ENCODE measurements around the gene GPC6. TPM values are rescaled to one million over a fixed set of nuclear protein-coding genes. Genes with fewer than 3 reads are reported as not detected.
"Not testable (repeated sequence)": the region's sequence is repeated elsewhere in the genome, so short reads cannot be mapped to it uniquely, and the experiment has no call there.

GPC6 gene
- polyA plus RNA-seq, 4 donors, result 47.9 to 66.1 (median 61.3) TPM

- DNase-seq (ENCODE audit: low read depth in 4 of 4, low spot score in 2 of 4), result no peak
Measured at GRCh38 chr13:93480553-93481106, 254.0 kb downstream of the GPC6 start.

GRCh38 chr13:93496117-93496516 is 269.5 kb downstream of the GPC6 start:
- not testable (repeated sequence) for DNase-seq (ENCODE audit: low read depth in 4 of 4, low spot score in 2 of 4)

- peak in 2 of 4 donors; percentile 21 to 27 for DNase-seq (ENCODE audit: low read depth in 4 of 4, low spot score in 2 of 4)
Measured at GRCh38 chr13:93496985-93497673, 270.5 kb downstream of the GPC6 start.

- no peak for DNase-seq (ENCODE audit: low read depth in 4 of 4, low spot score in 2 of 4)
Measured at GRCh38 chr13:93499991-93500390, 273.4 kb downstream of the GPC6 start.

GRCh38 chr13:93502071-93502470 is 275.5 kb downstream of the GPC6 start:
- no peak for DNase-seq (ENCODE audit: low read depth in 4 of 4, low spot score in 2 of 4)

- DNase-seq (ENCODE audit: low read depth in 4 of 4, low spot score in 2 of 4), result no peak
Measured at GRCh38 chr13:93502987-93503615, 276.5 kb downstream of the GPC6 start.

GRCh38 chr13:93505104-93505952 is 278.7 kb downstream of the GPC6 start:
- DNase-seq (ENCODE audit: low read depth in 4 of 4, low spot score in 2 of 4), result no peak

GRCh38 chr13:93511011-93511410 is 284.4 kb downstream of the GPC6 start:
- DNase-seq (ENCODE audit: low read depth in 4 of 4, low spot score in 2 of 4), result no peak

- DNase-seq (ENCODE audit: low read depth in 4 of 4, low spot score in 2 of 4), result no peak
Measured at GRCh38 chr13:93515267-93515666, 288.7 kb downstream of the GPC6 start.

- no peak for DNase-seq (ENCODE audit: low read depth in 4 of 4, low spot score in 2 of 4)
Measured at GRCh38 chr13:93517658-93518057, 291.1 kb downstream of the GPC6 start.

- DNase-seq (ENCODE audit: low read depth in 4 of 4, low spot score in 2 of 4), result no peak
Measured at GRCh38 chr13:93521307-93521706, 294.7 kb downstream of the GPC6 start.

- no peak for DNase-seq (ENCODE audit: low read depth in 4 of 4, low spot score in 2 of 4)
Measured at GRCh38 chr13:93522501-93522900, 295.9 kb downstream of the GPC6 start.

GRCh38 chr13:93525087-93525486 is 298.5 kb downstream of the GPC6 start:
- no peak for DNase-seq (ENCODE audit: low read depth in 4 of 4, low spot score in 2 of 4)

- DNase-seq (ENCODE audit: low read depth in 4 of 4, low spot score in 2 of 4), result no peak
Measured at GRCh38 chr13:93527748-93528297, 301.2 kb downstream of the GPC6 start.

- no peak for DNase-seq (ENCODE audit: low read depth in 4 of 4, low spot score in 2 of 4)
Measured at GRCh38 chr13:93529961-93530360, 303.4 kb downstream of the GPC6 start.

GRCh38 chr13:93534181-93534700 is 307.6 kb downstream of the GPC6 start:
- no peak for DNase-seq (ENCODE audit: low read depth in 4 of 4, low spot score in 2 of 4)

- DNase-seq (ENCODE audit: low read depth in 4 of 4, low spot score in 2 of 4), result no peak
Measured at GRCh38 chr13:93535251-93535650, 308.6 kb downstream of the GPC6 start.

GRCh38 chr13:93539914-93540313 is 313.3 kb downstream of the GPC6 start:
- DNase-seq (ENCODE audit: low read depth in 4 of 4, low spot score in 2 of 4), result no peak

GRCh38 chr13:93547886-93548285 is 321.3 kb downstream of the GPC6 start:
- DNase-seq (ENCODE audit: low read depth in 4 of 4, low spot score in 2 of 4), result no peak

- no peak for DNase-seq (ENCODE audit: low read depth in 4 of 4, low spot score in 2 of 4)
Measured at GRCh38 chr13:93549326-93550005, 322.9 kb downstream of the GPC6 start.
